Neural cell (in vitro differentiated cells): ENCODE data around the gene GRHL3. TPM values are rescaled to one million over a fixed set of nuclear protein-coding genes. Genes with fewer than 3 reads are reported as not detected.

Experiments
- H2AFZ ChIP-seq: fragments of 200-600, 300-800 bp; sonication (generic), shearing (Covaris generic); 2 replicates; pipeline ENCODE4 v1.6.0; 2014; ENCODE audit warnings: low read depth, mild to moderate bottlenecking, antibody characterized with exemption, low read length, moderate library complexity
- H3F3A ChIP-seq: fragments of 200-600 bp; shearing (Covaris generic); 2 replicates; pipeline ENCODE4 v1.6.1; 2016; ENCODE audit warnings: mild to moderate bottlenecking, moderate library complexity, mixed read lengths, antibody characterized with exemption, low read length; ENCODE audit not compliant: insufficient read depth, poor library complexity, severe bottlenecking
- H3K27ac ChIP-seq: fragments of 200-600, 300-800 bp; sonication (generic), shearing (Covaris generic); 2 replicates; pipeline ENCODE4 v1.5.1; 2014; ENCODE audit warnings: mild to moderate bottlenecking, low read length, moderate library complexity
- H3K27me3 ChIP-seq: fragments of 300-800, 200-600 bp; sonication (generic), shearing (Covaris generic); 2 replicates; pipeline ENCODE4 v1.6.0; 2014; ENCODE audit warnings: mild to moderate bottlenecking, low read depth, low read length, moderate library complexity; ENCODE audit not compliant: insufficient read depth
- H3K36me3 ChIP-seq: fragments of 300-800, 200-600 bp; sonication (generic), shearing (Covaris generic); 2 replicates; pipeline ENCODE4 v1.5.1; 2014; ENCODE audit warnings: mild to moderate bottlenecking, antibody characterized with exemption, low read length, moderate library complexity; ENCODE audit not compliant: insufficient read depth
- H3K4me2 ChIP-seq: fragments of 300-800, 200-600 bp; sonication (generic), shearing (Covaris generic); 2 replicates; pipeline ENCODE4 v1.6.0; 2014; ENCODE audit warnings: mild to moderate bottlenecking, low read length
- H3K4me3 ChIP-seq: fragments of 300-800, 200-600 bp; sonication (generic), shearing (Covaris generic); 2 replicates; pipeline ENCODE4 v1.5.1; 2014; ENCODE audit warnings: mild to moderate bottlenecking, low read length, moderate library complexity
- H3K79me2 ChIP-seq: fragments of 200-600 bp; shearing (Covaris generic); replicated peaks from 2 replicates; pipeline ENCODE4 v1.6.0; 2014; ENCODE audit warnings: mild to moderate bottlenecking, low read length, moderate library complexity; ENCODE audit not compliant: insufficient read depth
- H3K9ac ChIP-seq: fragments of 300-800, 200-600 bp; sonication (generic), shearing (Covaris generic); 2 replicates; pipeline ENCODE4 v1.6.1; 2016; ENCODE audit warnings: mild to moderate bottlenecking, low read length, mixed read lengths
- H3K9me2 ChIP-seq: fragments of 200-600 bp; shearing (Covaris generic); 2 replicates; pipeline ENCODE4 v1.6.1; 2016; ENCODE audit warnings: mild to moderate bottlenecking, low read length, mixed read lengths; ENCODE audit not compliant: insufficient read depth
- H3K9me3 ChIP-seq: fragments of 200-600, 300-800 bp; sonication (generic), shearing (Covaris generic); 2 replicates; pipeline ENCODE4 v1.6.1; 2016; ENCODE audit warnings: mild to moderate bottlenecking, mixed run types, low read length, moderate library complexity, mixed read lengths
- H4K20me1 ChIP-seq: fragments of 200-600 bp; shearing (Covaris generic); 2 replicates; pipeline ENCODE4 v1.6.1; 2016; ENCODE audit warnings: mild to moderate bottlenecking, mixed run types; ENCODE audit not compliant: insufficient read depth
- CTCF ChIP-seq: fragments of 450-650 bp; IDR thresholded peaks from 2 replicates; pipeline ENCODE4 v1.5.1; 2014; ENCODE audit warnings: antibody characterized with exemption, mild to moderate bottlenecking, moderate library complexity; ENCODE audit not compliant: poor library complexity, severe bottlenecking
- EP300 ChIP-seq: fragments of 450-650 bp; conservative IDR thresholded peaks from 2 replicates; pipeline ENCODE4 v1.6.1; 2014; ENCODE audit warnings: antibody characterized with exemption, mild to moderate bottlenecking, moderate library complexity; ENCODE audit not compliant: poor library complexity, severe bottlenecking
- EZH2 ChIP-seq: fragments of 200-600, 300-800 bp; shearing (Covaris generic), sonication (generic); IDR thresholded peaks from 2 replicates; pipeline ENCODE4 v1.6.1; 2014; ENCODE audit warnings: antibody characterized with exemption, low read length, borderline replicate concordance, mild to moderate bottlenecking; ENCODE audit not compliant: insufficient read depth, poor library complexity, severe bottlenecking
- MXI1 ChIP-seq: fragments of 450-650 bp; conservative IDR thresholded peaks from 2 replicates; pipeline ENCODE4 v1.6.1; 2014; ENCODE audit warnings: antibody characterized with exemption, mild to moderate bottlenecking; ENCODE audit not compliant: poor library complexity, severe bottlenecking
- POLR2AphosphoS5 ChIP-seq: IDR thresholded peaks from 2 replicates; pipeline ENCODE4 v1.6.1; 2012
- RAD21 ChIP-seq: fragments of 450-650 bp; conservative IDR thresholded peaks from 2 replicates; pipeline ENCODE4 v1.6.1; 2014; ENCODE audit warnings: antibody characterized with exemption, mild to moderate bottlenecking, moderate library complexity
- REST ChIP-seq: IDR thresholded peaks from 2 replicates; pipeline ENCODE4 v1.6.1; 2012; ENCODE audit warnings: borderline replicate concordance
- SMC3 ChIP-seq: fragments of 450-650 bp; conservative IDR thresholded peaks from 2 replicates; pipeline ENCODE4 v1.6.1; 2014; ENCODE audit warnings: antibody characterized with exemption, mild to moderate bottlenecking, moderate library complexity; ENCODE audit not compliant: poor library complexity
- TAF1 ChIP-seq: IDR thresholded peaks from 2 replicates; pipeline ENCODE4 v1.6.1; 2012; ENCODE audit warnings: low read depth
- polyA plus RNA-seq: library from polyadenylated mRNA; depleted of rRNA; stranded (reverse); fragments of >200 nt; gene quantifications from 2 replicates; pipeline ENCODE4 v1.2.3, GENCODE V29; 2014

GRHL3 gene
- polyA plus RNA-seq, 1 donor from 2014 or later, result not detected

GRCh38 chr1:24308365-24309015 is 10.7 kb upstream of the GRHL3 start:
- Histone ChIP-seq H3K4me2 (no peak overlapping the region), H3K36me3 (no peaks in the 10 kb centered on the region), H3K9ac (no peak overlapping the region), H3F3A (no peaks in the 10 kb centered on the region), H3K4me3 (no peak overlapping the region), H3K27me3 (no peaks in the 10 kb centered on the region), H3K79me2 (no peaks in the 10 kb centered on the region), H3K9me3 (no peaks in the 10 kb centered on the region), H3K27ac (no peak overlapping the region), H2AFZ (no peak overlapping the region), H4K20me1 (no peaks in the 10 kb centered on the region), H3K9me2 (no peaks in the 10 kb centered on the region)
- TF ChIP-seq EZH2, result no peak
- TF ChIP-seq EP300, result no peak
- TF ChIP-seq MXI1, result no peak
- TF ChIP-seq CTCF, result no peak
- no peak for TF ChIP-seq TAF1
- no peak for TF ChIP-seq RAD21
- TF ChIP-seq REST, result no peak
- no peak for TF ChIP-seq POLR2AphosphoS5
- no peak for TF ChIP-seq SMC3

GRCh38 chr1:24309762-24310485 is 9.2 kb upstream of the GRHL3 start:
- Histone ChIP-seq H3K9me3 (no peaks in the 10 kb centered on the region), H3F3A (no peaks in the 10 kb centered on the region), H3K79me2 (no peaks in the 10 kb centered on the region), H3K9ac (no peak overlapping the region), H3K27me3 (no peaks in the 10 kb centered on the region), H3K27ac (no peak overlapping the region), H2AFZ (no peak overlapping the region), H3K36me3 (no peaks in the 10 kb centered on the region), H3K4me3 (no peak overlapping the region), H3K9me2 (no peaks in the 10 kb centered on the region), H3K4me2 (no peak overlapping the region), H4K20me1 (no peaks in the 10 kb centered on the region)
- TF ChIP-seq EP300 (no peak), MXI1 (no peak), CTCF (no peak), EZH2 (no peak), POLR2AphosphoS5 (no peak), SMC3 (no peak), REST (no peak), RAD21 (no peak), TAF1 (no peak)
